Thyroid gland (tissue), 4 donors: Measurements from ENCODE around the gene ADAT3. TPM values are rescaled to one million over a fixed set of nuclear protein-coding genes. Genes with fewer than 3 reads are reported as not detected.

ENCODE experiments used
- DNase-seq, 2 donors: peaks; one replicate each; pipeline ENCODE4 v3.0.0-alpha.2; 2019
- H3K27ac ChIP-seq, 3 donors: fragments of 200-600 bp; sonication (generic); 1 replicate in 2 of 3; 2 replicates in 1 of 3; pipeline ENCODE4 v1.5.1; 2016 to 2019; ENCODE audit warnings: mild to moderate bottlenecking in 1 of 3, moderate library complexity in 1 of 3
- H3K27me3 ChIP-seq: fragments of 200-600 bp; sonication (generic); one replicate; pipeline ENCODE4 v1.5.1; 2019
- H3K36me3 ChIP-seq, 2 donors: fragments of 200-600 bp; sonication (generic); one replicate each; pipeline ENCODE4 v1.5.1; 2016 to 2019
- H3K4me1 ChIP-seq, 2 donors: fragments of 200-600 bp; sonication (generic); one replicate each; pipeline ENCODE4 v1.5.1; 2017 to 2019
- H3K4me3 ChIP-seq, 3 donors: fragments of 200-600 bp; sonication (generic); replicated peaks in 1 of 3; 1 replicate in 2 of 3; 2 replicates in 1 of 3; pipeline ENCODE4 v1.5.1; 2016; ENCODE audit warnings: mild to moderate bottlenecking in 1 of 3
- H3K9me3 ChIP-seq: fragments of 200-600 bp; sonication (generic); one replicate; pipeline ENCODE4 v1.5.1; 2017
- CTCF ChIP-seq, 6 experiments: fragments of 200-600 bp in 3 of 6; fragments of 450-650 bp in 3 of 6; sonication (generic) in 3 of 6; IDR thresholded peaks; one replicate each; pipeline ENCODE4 v1.5.1; 2016 to 2019; ENCODE audit warnings: antibody characterized with exemption in 6 of 6, mild to moderate bottlenecking in 2 of 6, inconsistent platforms in 1 of 6, moderate library complexity in 1 of 6
- POLR2A ChIP-seq, 2 donors: fragments of 450-650 bp; IDR thresholded peaks; one replicate each; pipeline ENCODE4 v1.6.1; 2017; ENCODE audit warnings: antibody characterized with exemption in 2 of 2, mild to moderate bottlenecking in 2 of 2, moderate library complexity in 1 of 2
- WGBS, 2 donors: methylation state at CpG; one replicate each; pipeline ENCODE4 v1.1.5; 2017; 5-methylcytosine and 5-hydroxymethylcytosine counted together
- intact Hi-C: fragments of 100-400 bp; cut with DNase I; formaldehyde crosslinking; loops from one replicate; pipeline ENCODE4 v1.15.1; 2023
- total RNA-seq, 4 donors: library from RNA; depleted of rRNA; stranded (reverse); fragments of >200 nt; gene quantifications; one replicate each; pipeline ENCODE4 v1.2.3, GENCODE V29; 2016

ADAT3 gene
- total RNA-seq, 4 donors from 2014 or later = 4.0 to 14.6 (median 8.3) TPM

- Histone ChIP-seq H3K9me3 (no peaks in the 10 kb centered on the region), H3K36me3 (no peaks in the 10 kb centered on the region), H3K4me3 (peak within 1 kb of the TSS; percentile 62 to 68 (median 65)), H3K4me1 (peaks cover 19 to 25% of the 10 kb centered on the region in 2 donors), H3K27me3 (no peaks in the 10 kb centered on the region), H3K27ac (peak within 1 kb of the TSS; percentile 76 to 95 (median 85))
- peak in 1 of 2 donors; percentile 21 for DNase-seq
- TF ChIP-seq POLR2A (IDR thresholded peaks at IDR 0.05) = no peak
- TF ChIP-seq CTCF (IDR thresholded peaks at IDR 0.05) = peak in 3 of 6 experiments; percentile 28 to 44 (median 30)
- intact Hi-C loops = no loop called here
- WGBS, 2 donors = 0 to 7% methylated on average over 2 to 3 of the region's 97 CpGs
Measured at GRCh38 chr19:1941146-1942077, 36.2 kb downstream of the ADAT3 start, which contains the start of gene CSNK1G2. CSNK1G2 (plus strand) TSS chr19:1941172; CDS start chr19:1969773, 28,601 bp downstream.

- DNase-seq = peak; percentile 74 to 75
- intact Hi-C loops = no loop called here
Measured at GRCh38 chr19:1942078-1942933, 37.1 kb downstream of the ADAT3 start.

GRCh38 chr19:1942934-1943555, 37.8 kb downstream of the ADAT3 start:
- Histone ChIP-seq H3K4me1 (peaks cover 19 to 25% of the 10 kb centered on the region in 2 donors), H3K27ac (peak overlapping the region in 2 of 3 donors; percentile 65 to 77), H3K27me3 (no peaks in the 10 kb centered on the region), H3K9me3 (no peaks in the 10 kb centered on the region), H3K4me3 (peak overlapping the region in 1 of 3 donors; percentile 67), H3K36me3 (no peaks in the 10 kb centered on the region)
- no peak for TF ChIP-seq CTCF (IDR thresholded peaks at IDR 0.05)
- no peak for TF ChIP-seq POLR2A (IDR thresholded peaks at IDR 0.05)
- intact Hi-C loops = no loop called here
- WGBS, 2 donors = 30 to 34% methylated on average over 16 to 19 of the region's 21 CpGs
- DNase-seq = no peak

More at GRCh38 chr19:1942078-1942933, 37.1 kb downstream of the ADAT3 start:
- Histone ChIP-seq H3K4me1 (peaks cover 19 to 25% of the 10 kb centered on the region in 2 donors), H3K27me3 (no peaks in the 10 kb centered on the region), H3K9me3 (no peaks in the 10 kb centered on the region), H3K27ac (peak overlapping the region; percentile 65 to 77 (median 76)), H3K36me3 (no peaks in the 10 kb centered on the region), H3K4me3 (peak overlapping the region; percentile 53 to 67 (median 62))
- peak in 1 of 2 donors; percentile 30 for TF ChIP-seq POLR2A (IDR thresholded peaks at IDR 0.05)
- TF ChIP-seq CTCF (IDR thresholded peaks at IDR 0.05) = no peak
- 1% methylated on average over 22 to 33 of the region's 40 CpGs for WGBS, 2 donors

- Histone ChIP-seq H3K9me3 (no peaks in the 10 kb centered on the region), H3K4me1 (peaks cover 19 to 25% of the 10 kb centered on the region in 2 donors), H3K4me3 (no peak overlapping the region), H3K36me3 (no peaks in the 10 kb centered on the region), H3K27me3 (no peaks in the 10 kb centered on the region), H3K27ac (no peak overlapping the region)
- intact Hi-C loops = no loop called here
- DNase-seq = no peak
- TF ChIP-seq POLR2A (IDR thresholded peaks at IDR 0.05) (no peak), CTCF (IDR thresholded peaks at IDR 0.05) (no peak)
- 85 to 98% methylated on average over 9 to 13 of the region's 22 CpGs for WGBS, 2 donors
Measured at GRCh38 chr19:1943661-1944087, 38.5 kb downstream of the ADAT3 start.
